Psoas muscle (tissue), 8 donors: ENCODE results near the gene C1orf210. TPM values are rescaled to one million over a fixed set of nuclear protein-coding genes. Genes with fewer than 3 reads are reported as not detected.

ENCODE experiments used
- ATAC-seq, 4 donors: fragments of 200-7000 bp; cut with Tn5 transposase; one replicate each; pipeline ENCODE4 v1.9.1; 2020; ENCODE audit warnings: moderate library complexity in 3 of 4, mild to moderate bottlenecking in 2 of 4
- DNase-seq, 2 donors: peaks; one replicate each; pipeline ENCODE4 v3.0.0-alpha.2; 2020
- H3K27ac ChIP-seq: fragments of 200-600 bp; one replicate; pipeline ENCODE4 v1.8.0; 2022
- H3K27me3 ChIP-seq, 3 donors: fragments of 200-600 bp in 1 of 3; one replicate each; pipeline versions ENCODE4 v1.6.1 to v1.8.0; 2013 to 2022; ENCODE audit warnings: low read length in 2 of 3, mild to moderate bottlenecking in 2 of 3, moderate library complexity in 1 of 3; ENCODE audit not compliant: insufficient read depth in 3 of 3
- H3K36me3 ChIP-seq, 2 donors: fragments of 200-600 bp in 1 of 2; one replicate each; pipeline versions ENCODE4 v1.6.1 to v1.8.0; 2013 to 2022; ENCODE audit warnings: low read depth in 1 of 2, mild to moderate bottlenecking in 1 of 2, moderate library complexity in 1 of 2; ENCODE audit not compliant: insufficient read depth in 1 of 2
- H3K4me1 ChIP-seq: fragments of 200-600 bp; one replicate; pipeline ENCODE4 v1.8.0; 2022
- H3K4me3 ChIP-seq: fragments of 200-600 bp; one replicate; pipeline ENCODE4 v1.8.0; 2022; ENCODE audit warnings: mild to moderate bottlenecking
- H3K9me3 ChIP-seq: fragments of 200-600 bp; one replicate; pipeline ENCODE4 v1.8.0; 2022
- WGBS, 3 donors: extraction: QIAGEN DNeasy Blood & Tissue Kit; methylation state at CpG; one replicate each; pipeline versions ENCODE4 v1.1.6 to v1.1.7; 2013; 5-methylcytosine and 5-hydroxymethylcytosine counted together
- intact Hi-C, 2 donors: fragments of 100-400 bp; cut with DNase I; formaldehyde crosslinking; loops; one replicate each; pipeline versions ENCODE4 v1.11.0 to v1.14.2; 2022
- polyA plus RNA-seq, 3 donors: library from polyadenylated mRNA; stranded (reverse); fragments of 200-250 nt; gene quantifications; one replicate each; pipeline ENCODE4 v1.2.3, GENCODE V29; 2013
- total RNA-seq, 4 donors: library from RNA; stranded (reverse); fragmentation: NEBNext Ultra II Directional in 2 of 4; extraction: Animal tissue kit (Norgen Biotek cat#: 25700) in 2 of 4; gene quantifications; one replicate each; pipeline versions ENCODE4 v1.2.1 to v1.2.4, GENCODE V29; 2021 to 2023
- TF ChIP-seq, protein P1 (sequence below): fragments of 200-600 bp; IDR thresholded peaks from one replicate; pipeline ENCODE4 v1.8.0; 2022; ENCODE audit warnings: antibody characterized with exemption
- donor health status: healthy with polysubstance abuse.
- donor health status: DM: no; HTN: no; CAD: no; lungs with moderate emphysema.
- donor health status: Bipolar disorder and iron deficiency.
- donor health status: healthy.
- donor health status: DM: yes; HTN: yes; CAD: no.
- donor health status: DM: no; HTN: no; CAD: no.
- donor health status: DM: no; HTN: no; CAD: no.
- donor health status: DM: yes; HTN: yes; CAD: no.

C1orf210 gene
- total and polyA plus RNA-seq, 7 donors, result 0.12 TPM; not detected in 6

DNA sequence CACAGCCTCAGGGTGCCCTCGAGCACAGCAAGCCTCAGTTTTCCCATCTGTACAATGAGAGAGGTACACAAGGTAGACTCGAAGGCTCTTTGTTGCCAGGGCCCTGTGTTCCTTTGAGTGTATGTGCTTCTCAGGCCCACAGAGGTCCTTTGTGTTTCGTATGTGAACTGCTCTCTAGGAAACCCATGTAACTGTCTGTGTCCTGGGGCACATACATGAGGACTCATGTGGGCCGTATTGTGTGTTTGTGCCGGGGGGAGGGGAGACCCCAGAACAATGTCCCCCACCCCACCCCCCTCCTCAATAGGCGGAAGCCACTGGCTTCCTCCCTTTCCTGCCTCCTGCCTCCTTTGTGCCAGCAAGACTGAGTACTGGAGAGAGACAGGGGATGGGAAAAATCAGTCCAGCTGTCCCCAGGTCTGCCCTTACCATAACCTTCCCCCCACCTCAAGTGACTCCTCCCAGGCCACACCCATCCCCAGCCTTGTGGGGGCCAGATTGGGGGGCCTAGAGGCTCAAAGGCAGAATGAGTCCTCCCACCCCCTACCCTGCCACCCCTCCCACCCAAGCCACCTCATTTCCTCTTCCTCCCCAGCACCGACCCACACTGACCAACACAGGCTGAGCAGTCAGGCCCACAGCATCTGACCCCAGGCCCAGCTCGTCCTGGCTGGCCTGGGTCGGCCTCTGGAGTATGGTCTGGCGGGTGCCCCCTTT, 15.2 kb upstream of the C1orf210 start, which contains the start of gene TIE1:
TIE1 (plus strand) TSS at position 605 of the 717 bp plus-strand sequence; CDS start at position 695, 90 bp downstream.
- Histone ChIP-seq H3K9me3 (no peaks in the 10 kb centered on the region), H3K36me3 (no peaks in the 10 kb centered on the region), H3K27me3 (no peaks in the 10 kb centered on the region), H3K4me1 (peaks cover 12% of the 10 kb centered on the region), H3K4me3 (peak within 1 kb of the TSS; percentile 54), H3K27ac (peak within 1 kb of the TSS; percentile 53)
- intact Hi-C loops, result loop anchor here in 1 of 2 donors (5.0 kb wide), 1 partner anchor 63 kb away; no protein-coding TSS in a partner anchor
- peak; percentile 21 to 62 (median 52) for ATAC-seq
- TF ChIP-seq, protein P1, sequence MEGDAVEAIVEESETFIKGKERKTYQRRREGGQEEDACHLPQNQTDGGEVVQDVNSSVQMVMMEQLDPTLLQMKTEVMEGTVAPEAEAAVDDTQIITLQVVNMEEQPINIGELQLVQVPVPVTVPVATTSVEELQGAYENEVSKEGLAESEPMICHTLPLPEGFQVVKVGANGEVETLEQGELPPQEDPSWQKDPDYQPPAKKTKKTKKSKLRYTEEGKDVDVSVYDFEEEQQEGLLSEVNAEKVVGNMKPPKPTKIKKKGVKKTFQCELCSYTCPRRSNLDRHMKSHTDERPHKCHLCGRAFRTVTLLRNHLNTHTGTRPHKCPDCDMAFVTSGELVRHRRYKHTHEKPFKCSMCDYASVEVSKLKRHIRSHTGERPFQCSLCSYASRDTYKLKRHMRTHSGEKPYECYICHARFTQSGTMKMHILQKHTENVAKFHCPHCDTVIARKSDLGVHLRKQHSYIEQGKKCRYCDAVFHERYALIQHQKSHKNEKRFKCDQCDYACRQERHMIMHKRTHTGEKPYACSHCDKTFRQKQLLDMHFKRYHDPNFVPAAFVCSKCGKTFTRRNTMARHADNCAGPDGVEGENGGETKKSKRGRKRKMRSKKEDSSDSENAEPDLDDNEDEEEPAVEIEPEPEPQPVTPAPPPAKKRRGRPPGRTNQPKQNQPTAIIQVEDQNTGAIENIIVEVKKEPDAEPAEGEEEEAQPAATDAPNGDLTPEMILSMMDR, result no peak
- WGBS, 3 donors, result 66 to 78% (median 75%) methylated on average over 10 of the region's 10 CpGs
- peak in 1 of 2 donors; percentile 31 for DNase-seq

DNA sequence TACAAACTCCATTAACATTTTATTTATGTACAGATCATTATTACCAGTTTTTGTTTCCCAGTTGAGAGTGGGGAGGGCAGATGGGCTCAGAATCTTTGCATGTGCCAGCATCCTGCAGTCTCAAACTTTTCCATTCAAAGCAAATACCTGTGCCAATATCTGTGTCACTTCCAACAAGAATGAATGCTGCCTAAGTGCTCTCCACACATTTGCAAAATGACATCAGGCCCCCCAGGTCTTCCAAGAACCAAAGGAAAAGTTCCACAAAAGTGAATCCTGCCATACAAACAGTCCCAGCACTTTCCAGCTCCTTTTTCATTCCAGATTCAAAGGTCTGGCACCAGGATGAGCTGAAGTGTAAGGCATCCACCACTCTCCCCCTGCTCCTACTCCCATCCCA, 13.7 kb upstream of the C1orf210 start:
- H3K4me1 ChIP-seq, result peaks cover 12% of the 10 kb centered on the region

DNA sequence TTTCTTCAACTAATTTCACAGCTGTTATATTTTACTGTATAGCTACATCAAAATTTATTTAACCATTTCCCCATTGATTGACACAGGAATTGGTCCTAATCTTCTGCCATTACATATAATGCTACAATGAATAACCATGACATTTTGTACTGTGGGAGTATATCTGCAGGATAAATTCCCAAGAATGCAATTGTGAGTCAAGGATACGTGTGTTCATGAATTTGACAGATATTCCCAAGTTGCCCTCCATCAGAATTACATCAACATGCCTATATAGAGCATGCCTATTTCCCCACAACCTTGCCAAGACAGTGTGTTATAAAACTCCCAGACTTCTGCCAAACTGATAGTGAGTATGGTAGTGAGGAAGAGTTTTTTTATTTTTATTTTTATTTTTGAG, 12.7 kb upstream of the C1orf210 start:
- no peaks in the 10 kb centered on the region for H3K27me3 ChIP-seq
- H3K4me3 ChIP-seq, result no peak overlapping the region
- ATAC-seq (no peak), DNase-seq (no peak)
- intact Hi-C loops, result no loop called here
- H3K9me3 ChIP-seq, result no peaks in the 10 kb centered on the region
- H3K36me3 ChIP-seq, result no peaks in the 10 kb centered on the region
- H3K4me1 ChIP-seq, result peaks cover 12% of the 10 kb centered on the region
- 76 to 91% (median 86%) methylated on average over 1 of the region's 1 CpG for WGBS, 3 donors
- TF ChIP-seq, protein P1, result no peak
- no peak overlapping the region for H3K27ac ChIP-seq

More for the DNA sequence above, 13.7 kb upstream of the C1orf210 start:
- intact Hi-C loops, result no loop called here
- Histone ChIP-seq H3K9me3 (no peaks in the 10 kb centered on the region), H3K27me3 (no peaks in the 10 kb centered on the region), H3K4me3 (no peak overlapping the region), H3K27ac (peak overlapping the region; percentile 50), H3K36me3 (no peaks in the 10 kb centered on the region)
- TF ChIP-seq, protein P1, result no peak
- DNase-seq (no peak), ATAC-seq (no peak)

DNA sequence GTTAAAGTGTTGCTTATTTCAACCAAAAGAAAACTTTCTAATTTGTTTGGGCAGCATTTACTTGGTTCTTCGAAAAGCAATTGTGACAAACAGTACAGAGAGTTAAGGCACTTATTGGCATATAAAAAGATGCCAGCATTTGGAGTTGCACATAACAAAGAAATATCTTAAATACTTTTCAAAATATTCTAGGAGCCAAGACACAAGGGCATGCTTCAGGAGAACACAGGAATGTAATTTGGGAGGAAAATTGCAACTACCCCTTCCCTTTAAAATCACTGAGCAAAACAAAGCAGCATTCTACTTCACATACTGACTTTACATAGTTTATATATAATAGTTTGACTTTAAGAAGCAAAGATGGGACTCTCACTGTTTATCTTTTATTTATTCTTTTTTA, 10.8 kb upstream of the C1orf210 start:
- Histone ChIP-seq H3K36me3 (no peaks in the 10 kb centered on the region), H3K27ac (no peak overlapping the region), H3K4me1 (peaks cover 12% of the 10 kb centered on the region), H3K27me3 (no peaks in the 10 kb centered on the region), H3K9me3 (no peaks in the 10 kb centered on the region), H3K4me3 (no peak overlapping the region)
- intact Hi-C loops, result no loop called here
- ATAC-seq (no peak), DNase-seq (no peak)
- WGBS, 3 donors, result 47 to 53% (median 51%) methylated on average over 1 of the region's 1 CpG
- TF ChIP-seq, protein P1, result no peak
